Duodenal mucosa (tissue), 2 donors: ENCODE measurements around the gene NFIC.
"Not testable (repeated sequence)": the region's sequence is repeated elsewhere in the genome, so short reads cannot be mapped to it uniquely, and the experiment has no call there.

Experiments used
- H3K27ac ChIP-seq: one replicate; pipeline ENCODE4 v1.7.0; 2013; ENCODE audit warnings: low read depth, low read length
- H3K27me3 ChIP-seq, 2 donors: one replicate each; pipeline ENCODE4 v1.7.0; 2013; ENCODE audit warnings: low read length in 2 of 2, control low read depth in 1 of 2; ENCODE audit not compliant: insufficient read depth in 2 of 2, control insufficient read depth in 1 of 2
- H3K36me3 ChIP-seq, 2 donors: one replicate each; pipeline ENCODE4 v1.7.0; 2013; ENCODE audit warnings: low read length in 2 of 2, control low read depth in 1 of 2; ENCODE audit not compliant: insufficient read depth in 2 of 2, control insufficient read depth in 1 of 2
- H3K4me1 ChIP-seq, 2 donors: one replicate each; pipeline ENCODE4 v1.7.0; 2013; ENCODE audit warnings: low read length in 2 of 2, control low read depth in 1 of 2; ENCODE audit not compliant: insufficient read depth in 2 of 2, control insufficient read depth in 1 of 2
- H3K4me3 ChIP-seq, 2 donors: one replicate each; pipeline ENCODE4 v1.7.0; 2013; ENCODE audit warnings: low read length in 2 of 2, low read depth in 1 of 2
- H3K9ac ChIP-seq, 2 donors: one replicate each; pipeline ENCODE4 v1.7.0; 2013; ENCODE audit warnings: low read length in 2 of 2, low read depth in 1 of 2
- H3K9me3 ChIP-seq, 2 donors: one replicate each; pipeline ENCODE4 v1.7.0; 2013; ENCODE audit warnings: low read length in 2 of 2, control low read depth in 1 of 2; ENCODE audit not compliant: control insufficient read depth in 1 of 2

NFIC gene

DNA sequence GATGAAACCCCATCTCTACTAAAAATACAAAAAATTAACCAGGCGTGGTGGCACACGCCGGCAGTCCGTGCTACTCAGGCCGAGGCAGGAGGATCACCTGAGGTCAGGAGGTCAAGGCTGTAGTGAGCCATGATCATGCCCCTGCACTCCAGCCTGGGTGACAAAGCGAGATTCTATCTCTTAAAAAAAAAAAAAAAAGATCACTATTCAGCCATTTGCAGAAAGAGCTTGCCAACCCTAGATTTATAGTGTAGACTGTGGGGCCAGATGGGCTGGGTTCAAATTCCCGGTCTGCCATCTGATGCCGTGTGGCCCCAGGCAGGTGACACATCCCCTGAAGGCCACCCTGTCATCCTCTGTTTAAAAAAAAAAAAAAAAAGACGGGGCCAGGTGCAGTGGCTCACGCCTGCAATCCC, 85.1 kb downstream of the NFIC start:
- Histone ChIP-seq H3K9me3 (no peaks in the 10 kb centered on the region), H3K9ac (no peak overlapping the region), H3K4me3 (no peak overlapping the region), H3K27ac (peak overlapping the region; percentile 58), H3K36me3 (peaks cover 16 to 53% of the 10 kb centered on the region in 2 donors), H3K4me1 (no peaks in the 10 kb centered on the region), H3K27me3 (no peaks in the 10 kb centered on the region)

- Histone ChIP-seq H3K4me1 (peaks cover 0 to 3% of the 10 kb centered on the region in 2 donors), H3K4me3 (no peak overlapping the region), H3K9ac (no peak overlapping the region), H3K9me3 (no peaks in the 10 kb centered on the region), H3K27ac (no peak overlapping the region), H3K36me3 (peaks cover 16 to 53% of the 10 kb centered on the region in 2 donors), H3K27me3 (no peaks in the 10 kb centered on the region)
These were observed 86.0 kb downstream of the NFIC start for GRCh38 chr19:3452171-3452941.

- not testable (repeated sequence) for H3K4me3 ChIP-seq, H3K27ac ChIP-seq, H3K4me1 ChIP-seq, H3K27me3 ChIP-seq, H3K9ac ChIP-seq, H3K9me3 ChIP-seq
- peaks cover 16 to 53% of the 10 kb centered on the region in 2 donors for H3K36me3 ChIP-seq
These were observed 86.5 kb downstream of the NFIC start for GRCh38 chr19:3452942-3453214.

DNA sequence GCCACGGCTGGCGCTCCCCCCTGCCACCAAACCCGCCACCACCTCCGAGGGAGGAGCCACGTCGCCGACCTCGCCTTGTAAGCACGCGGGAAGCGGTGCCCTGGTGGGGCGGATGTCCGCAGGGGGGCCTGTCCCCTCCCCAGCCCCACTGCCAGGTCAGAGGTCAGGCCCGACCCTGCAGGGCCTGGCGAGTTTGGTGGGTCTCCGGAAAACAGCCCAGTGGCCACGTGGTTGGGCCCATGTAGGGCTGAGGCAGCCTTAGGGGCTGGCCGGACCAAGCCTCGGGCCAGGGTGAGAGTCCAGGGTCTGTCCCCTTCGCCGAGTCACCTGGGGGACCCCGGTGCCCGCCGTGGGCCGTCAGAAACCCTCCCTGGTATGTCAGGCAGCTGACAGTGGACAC, 87.5 kb downstream of the NFIC start:
- Histone ChIP-seq H3K36me3 (peaks cover 16 to 48% of the 10 kb centered on the region in 2 donors), H3K4me1 (peaks cover 3 to 5% of the 10 kb centered on the region in 2 donors), H3K4me3 (no peak overlapping the region), H3K27me3 (no peaks in the 10 kb centered on the region), H3K27ac (no peak overlapping the region), H3K9me3 (no peaks in the 10 kb centered on the region), H3K9ac (no peak overlapping the region)

DNA sequence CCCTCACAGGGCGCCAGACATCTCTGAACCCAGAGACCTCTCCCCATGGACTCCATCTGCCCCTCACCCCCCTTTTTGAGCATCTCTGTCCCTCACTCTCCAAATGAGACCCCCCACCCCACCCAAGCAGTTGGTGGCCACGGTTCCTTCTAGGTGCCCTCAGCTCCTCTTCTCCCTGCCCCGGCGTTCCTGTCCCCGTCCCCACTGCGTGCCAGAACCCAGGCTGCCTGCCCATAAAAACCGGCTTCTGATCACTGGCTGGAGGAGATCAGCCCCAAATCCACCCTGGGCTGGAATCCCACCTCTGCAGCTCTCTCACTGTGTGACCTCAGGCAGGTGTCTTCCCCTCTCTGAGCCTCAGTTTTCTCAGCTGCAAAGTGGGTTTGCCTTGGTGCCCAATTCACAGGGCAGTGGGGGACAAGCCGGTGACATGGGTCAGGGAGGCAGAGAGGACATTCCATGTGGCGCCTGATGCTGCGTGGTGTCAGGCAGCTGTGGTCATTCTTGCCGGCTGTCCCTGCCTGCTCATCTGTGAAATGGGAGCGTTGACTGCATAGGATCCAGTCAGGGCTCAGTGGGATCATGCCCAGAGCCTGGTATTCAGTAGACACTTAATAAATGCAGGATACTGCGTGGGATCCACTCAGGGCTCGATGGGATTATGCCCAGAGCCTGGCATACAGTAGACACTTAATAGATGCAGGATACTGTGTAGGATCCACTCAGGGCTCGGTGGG, 88.4 kb downstream of the NFIC start:
- Histone ChIP-seq H3K27me3 (no peaks in the 10 kb centered on the region), H3K4me3 (no peak overlapping the region), H3K9ac (no peak overlapping the region), H3K27ac (no peak overlapping the region), H3K9me3 (no peaks in the 10 kb centered on the region), H3K4me1 (peaks cover 3 to 5% of the 10 kb centered on the region in 2 donors), H3K36me3 (peaks cover 16 to 42% of the 10 kb centered on the region in 2 donors)

- H3K9ac ChIP-seq: no peak overlapping the region
These were observed 89.1 kb downstream of the NFIC start for GRCh38 chr19:3455393-3455955.

DNA sequence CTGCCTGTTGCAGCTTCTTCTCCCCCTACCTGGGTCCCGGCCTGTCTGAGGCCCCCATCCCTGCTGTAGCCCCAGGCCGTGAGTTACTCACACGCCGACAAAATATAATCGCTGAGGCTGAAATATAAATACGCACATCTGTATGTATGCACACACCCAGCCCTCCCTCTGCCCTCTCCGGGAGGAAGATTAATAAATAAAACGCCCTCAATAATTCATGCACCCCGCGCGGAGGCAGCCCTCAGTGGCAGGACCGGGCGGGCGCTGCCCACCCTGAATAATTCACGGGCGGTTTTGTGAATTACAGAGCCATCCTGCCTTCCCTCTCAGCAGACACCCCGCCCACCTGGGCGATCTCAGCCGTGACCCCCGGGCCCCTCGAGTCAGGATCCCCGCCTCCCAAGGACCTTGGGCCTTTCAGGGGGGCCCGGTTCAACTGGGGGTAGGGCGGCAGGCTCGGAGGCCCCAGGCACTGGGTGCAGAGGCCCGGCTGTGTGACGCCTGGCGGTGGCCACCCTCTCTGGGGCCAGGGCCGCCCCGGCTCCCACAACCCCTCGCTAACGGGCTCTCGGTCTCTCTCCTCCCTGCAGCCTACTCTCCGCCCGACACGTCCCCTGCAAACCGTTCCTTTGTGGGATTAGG, 89.7 kb downstream of the NFIC start:
- Histone ChIP-seq H3K9me3 (no peaks in the 10 kb centered on the region), H3K9ac (no peak overlapping the region), H3K4me3 (no peak overlapping the region), H3K4me1 (peaks cover 3 to 5% of the 10 kb centered on the region in 2 donors), H3K36me3 (peaks cover 9 to 35% of the 10 kb centered on the region in 2 donors), H3K27me3 (no peaks in the 10 kb centered on the region), H3K27ac (no peak overlapping the region)

More at GRCh38 chr19:3455393-3455955, 89.1 kb downstream of the NFIC start:
- Histone ChIP-seq H3K4me3 (no peak overlapping the region), H3K9me3 (no peaks in the 10 kb centered on the region), H3K27ac (no peak overlapping the region), H3K27me3 (no peaks in the 10 kb centered on the region), H3K4me1 (peaks cover 3 to 5% of the 10 kb centered on the region in 2 donors), H3K36me3 (peaks cover 15 to 38% of the 10 kb centered on the region in 2 donors)

GRCh38 chr19:3456925-3457527, 90.6 kb downstream of the NFIC start:
- Histone ChIP-seq H3K4me3 (no peak overlapping the region), H3K4me1 (peaks cover 3 to 5% of the 10 kb centered on the region in 2 donors), H3K27me3 (no peaks in the 10 kb centered on the region), H3K36me3 (peaks cover 9 to 34% of the 10 kb centered on the region in 2 donors), H3K9ac (no peak overlapping the region), H3K27ac (no peak overlapping the region), H3K9me3 (no peaks in the 10 kb centered on the region)

DNA sequence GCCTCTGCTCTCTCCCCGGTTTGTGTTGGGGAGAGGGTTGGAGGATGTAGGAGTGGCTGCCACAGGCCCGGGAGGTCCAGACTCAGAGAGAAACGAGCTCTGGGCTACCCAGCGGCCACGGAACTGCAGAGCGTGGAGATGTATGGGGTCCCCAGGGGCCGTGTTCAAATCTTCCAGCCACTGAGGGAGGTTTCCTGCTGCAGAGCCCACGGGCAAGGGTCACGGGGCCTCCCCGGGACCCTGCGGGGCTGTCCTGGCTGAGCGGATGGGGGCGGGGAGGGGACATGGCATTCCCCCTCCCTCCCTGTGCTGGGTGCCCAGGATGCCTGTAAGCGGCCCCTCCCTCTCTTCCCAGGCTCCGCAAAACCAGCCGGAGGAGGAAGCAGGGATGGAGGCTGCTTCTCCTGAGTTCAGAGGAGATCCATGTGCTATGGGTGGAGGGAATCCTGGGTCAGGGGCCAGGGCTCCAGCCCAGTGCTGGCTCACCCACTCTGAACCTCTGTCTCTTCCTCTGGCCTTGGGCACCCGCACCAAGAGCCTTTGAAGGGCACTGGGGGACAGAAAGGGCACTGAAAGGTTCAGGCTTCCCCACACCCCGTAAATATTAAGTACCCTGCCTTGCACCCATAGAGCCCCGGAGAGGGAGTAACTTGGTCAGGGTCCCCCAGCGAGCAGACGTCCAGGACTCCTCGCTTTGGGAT, 91.3 kb downstream of the NFIC start:
- Histone ChIP-seq H3K36me3 (peaks cover 6 to 27% of the 10 kb centered on the region in 2 donors), H3K27me3 (no peaks in the 10 kb centered on the region), H3K27ac (peak overlapping the region; percentile 20), H3K4me3 (no peak overlapping the region), H3K4me1 (peaks cover 3 to 5% of the 10 kb centered on the region in 2 donors), H3K9me3 (no peaks in the 10 kb centered on the region), H3K9ac (no peak overlapping the region)
